DOHH2 (cell line): ENCODE measurements around the gene FARSA.
A peak's percentile ranks its signal among the peaks of the same experiment; 100 is the strongest.

ENCODE experiments used
- H3F3A ChIP-seq: fragments of 200-600 bp; sonication (generic), shearing (Covaris generic); 2 replicates; pipeline ENCODE4 v1.6.0; 2016; ENCODE audit warnings: antibody characterized with exemption, mild to moderate bottlenecking; ENCODE audit not compliant: control insufficient read depth, insufficient read depth
- H3K27ac ChIP-seq: fragments of 200-600 bp; sonication (generic); 2 replicates; pipeline ENCODE4 v1.5.1; 2014; ENCODE audit warnings: low read depth, mild to moderate bottlenecking, low read length, moderate library complexity
- H3K27me3 ChIP-seq: fragments of 200-600 bp; sonication (generic); 2 replicates; pipeline ENCODE4 v1.6.1; 2014; ENCODE audit warnings: mild to moderate bottlenecking, low read length, mixed read lengths; ENCODE audit not compliant: control insufficient read depth
- H3K36me3 ChIP-seq: fragments of 200-600 bp; sonication (generic); 2 replicates; pipeline ENCODE4 v1.6.1; 2014; ENCODE audit warnings: mild to moderate bottlenecking, low read length, moderate library complexity, mixed read lengths; ENCODE audit not compliant: control insufficient read depth
- H3K4me1 ChIP-seq: fragments of 200-600 bp; sonication (generic); 2 replicates; pipeline ENCODE4 v1.6.1; 2014; ENCODE audit warnings: mild to moderate bottlenecking, low read length, mixed read lengths; ENCODE audit not compliant: control insufficient read depth
- H3K4me2 ChIP-seq: fragments of 200-600 bp; sonication (generic); 2 replicates; pipeline ENCODE4 v1.6.0; 2014; ENCODE audit warnings: mild to moderate bottlenecking, low read length, moderate library complexity
- H3K4me3 ChIP-seq: fragments of 200-600 bp; sonication (generic); 2 replicates; pipeline ENCODE4 v1.5.1; 2014; ENCODE audit warnings: mild to moderate bottlenecking, low read length, mixed read lengths
- H3K79me2 ChIP-seq: fragments of 200-600 bp; sonication (generic); 2 replicates; pipeline ENCODE4 v1.6.1; 2014; ENCODE audit warnings: mild to moderate bottlenecking, low read length, mixed read lengths; ENCODE audit not compliant: control insufficient read depth
- H3K9me2 ChIP-seq: fragments of 200-600 bp; sonication (generic); replicated peaks from 2 replicates; pipeline ENCODE4 v1.6.1; 2014; ENCODE audit warnings: mild to moderate bottlenecking, low read length, mixed read lengths; ENCODE audit not compliant: control insufficient read depth
- H3K9me3 ChIP-seq: fragments of 200-600 bp; sonication (generic); 2 replicates; pipeline ENCODE4 v1.6.1; 2014; ENCODE audit warnings: antibody characterized with exemption, low read length, mixed read lengths; ENCODE audit not compliant: control insufficient read depth, insufficient read depth
- H4K20me1 ChIP-seq: fragments of 200-600 bp; sonication (generic); 2 replicates; pipeline ENCODE4 v1.6.0; 2014; ENCODE audit warnings: low read depth, mild to moderate bottlenecking, antibody characterized with exemption, low read length, moderate library complexity; ENCODE audit not compliant: control insufficient read depth, insufficient read depth
- CTCF ChIP-seq: fragments of 200-600 bp; sonication (generic); IDR thresholded peaks from one replicate; pipeline ENCODE4 v1.5.1; 2014; ENCODE audit warnings: antibody characterized with exemption, mild to moderate bottlenecking, low read depth, low read length; ENCODE audit not compliant: poor library complexity, severe bottlenecking
- EZH2phosphoT487 ChIP-seq: fragments of 200-600 bp; sonication (generic); IDR thresholded peaks from 2 replicates; pipeline ENCODE4 v1.6.1; 2017; ENCODE audit warnings: borderline replicate concordance, mild to moderate bottlenecking, antibody characterized with exemption, low read length, moderate library complexity, mixed read lengths

The FARSA gene

DNA sequence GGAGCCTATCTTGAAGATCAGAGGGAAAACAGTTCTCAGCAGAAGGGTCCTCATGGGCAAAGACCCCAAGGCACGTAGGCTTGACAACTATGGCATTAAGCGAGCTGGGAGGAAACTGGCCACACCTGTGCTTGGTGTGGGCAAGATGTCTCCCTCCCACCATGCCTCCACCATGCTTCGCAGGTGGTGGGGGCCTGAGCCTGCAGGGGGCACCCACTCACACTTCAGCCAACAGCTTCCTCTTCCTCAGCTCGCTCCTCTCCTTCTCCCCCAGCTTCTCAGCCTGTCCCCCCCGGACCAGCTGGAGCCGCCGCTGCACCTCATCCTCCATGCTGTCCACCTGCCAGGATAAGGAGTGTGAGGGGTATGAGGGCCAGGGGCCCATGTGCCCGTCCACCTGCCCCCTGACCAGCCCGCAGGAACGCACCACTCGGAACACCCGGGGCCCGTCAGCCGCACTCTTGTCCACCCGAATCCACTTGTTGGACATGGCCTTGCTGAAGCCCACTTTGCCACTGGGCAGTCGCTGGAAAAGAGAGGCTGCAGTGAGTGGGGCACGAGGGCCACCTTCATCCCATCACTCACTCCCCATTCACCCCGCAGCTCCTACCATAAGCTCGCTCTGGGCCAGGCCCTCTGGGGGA lies 3.4 kb downstream of the FARSA start:
- H3K4me3 ChIP-seq, result no peak overlapping the region
- peaks cover 65% of the 10 kb centered on the region for H3K36me3 ChIP-seq
- no peak overlapping the region for H3K27ac ChIP-seq
- TF ChIP-seq EZH2phosphoT487 (no peak), CTCF (peak; percentile 22)
- H3K4me2 ChIP-seq, result no peak overlapping the region
- no peaks in the 10 kb centered on the region for H4K20me1 ChIP-seq
- no peaks in the 10 kb centered on the region for H3K9me3 ChIP-seq
- peaks cover 49% of the 10 kb centered on the region for H3K79me2 ChIP-seq
- H3F3A ChIP-seq, result no peaks in the 10 kb centered on the region
- H3K9me2 ChIP-seq, result no peaks in the 10 kb centered on the region
- peaks cover 21% of the 10 kb centered on the region for H3K4me1 ChIP-seq
- H3K27me3 ChIP-seq, result no peaks in the 10 kb centered on the region

DNA sequence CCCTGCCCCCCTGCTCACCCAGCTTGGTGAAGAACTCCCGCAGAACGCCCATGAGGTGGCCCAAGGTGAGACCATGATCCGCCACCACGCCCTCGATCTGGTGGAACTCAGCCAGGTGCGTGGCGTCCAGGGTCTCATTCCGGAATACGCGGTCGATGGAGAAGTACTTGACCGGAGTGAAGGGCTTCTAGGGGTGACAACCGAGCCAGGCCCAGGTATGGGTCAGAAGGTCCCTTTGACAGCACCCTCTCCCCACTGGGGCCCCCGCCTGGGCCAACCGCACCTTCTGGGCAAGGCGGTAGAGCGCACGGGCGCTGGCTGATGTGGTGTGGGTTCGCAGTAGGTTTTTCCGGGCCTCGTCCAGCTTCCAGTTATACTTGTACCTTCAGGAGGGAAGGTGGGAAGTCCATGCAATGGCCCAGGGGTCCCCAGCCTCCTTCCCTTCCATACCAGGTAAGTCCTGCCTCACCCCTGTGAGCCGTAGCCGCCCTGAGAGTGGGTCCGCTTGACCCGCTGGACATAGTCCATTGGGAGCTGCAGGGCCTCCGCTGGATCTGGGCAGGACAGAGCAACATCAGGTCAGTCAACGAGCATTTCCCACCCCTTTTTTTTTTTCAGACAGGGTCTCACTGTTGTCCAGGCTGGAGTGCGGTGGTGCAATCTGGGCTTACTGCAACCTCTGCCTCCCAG lies 8.7 kb downstream of the FARSA start:
- Histone ChIP-seq H3K27me3 (no peaks in the 10 kb centered on the region), H3K4me1 (no peaks in the 10 kb centered on the region), H3F3A (peaks cover 14% of the 10 kb centered on the region), H4K20me1 (no peaks in the 10 kb centered on the region), H3K79me2 (peaks cover 5% of the 10 kb centered on the region), H3K36me3 (peaks cover 62% of the 10 kb centered on the region), H3K27ac (no peak overlapping the region), H3K9me2 (no peaks in the 10 kb centered on the region), H3K9me3 (no peaks in the 10 kb centered on the region), H3K4me2 (no peak overlapping the region), H3K4me3 (no peak overlapping the region)
- TF ChIP-seq CTCF (no peak), EZH2phosphoT487 (no peak)

- H3F3A ChIP-seq, result peaks cover 14% of the 10 kb centered on the region
- H3K4me3 ChIP-seq, result no peak overlapping the region
- H3K36me3 ChIP-seq, result peaks cover 45% of the 10 kb centered on the region
- H3K27me3 ChIP-seq, result no peaks in the 10 kb centered on the region
- no peak overlapping the region for H3K4me2 ChIP-seq
- no peaks in the 10 kb centered on the region for H3K9me2 ChIP-seq
- no peaks in the 10 kb centered on the region for H3K9me3 ChIP-seq
- no peaks in the 10 kb centered on the region for H4K20me1 ChIP-seq
- H3K79me2 ChIP-seq, result no peaks in the 10 kb centered on the region
- H3K4me1 ChIP-seq, result peaks cover 9% of the 10 kb centered on the region
- TF ChIP-seq CTCF, result no peak
- TF ChIP-seq EZH2phosphoT487, result no peak
- H3K27ac ChIP-seq, result no peak overlapping the region
These were observed 10.6 kb downstream of the FARSA start for GRCh38 chr19:12922959-12923358.
